Right cardiac atrium (tissue), 5 donors: ENCODE data around the gene MDM2. TPM values are rescaled to one million over a fixed set of nuclear protein-coding genes. Genes with fewer than 3 reads are reported as not detected.

Experiments
- ATAC-seq, 2 donors: fragments of 200-7000 bp; cut with Tn5 transposase; one replicate each; pipeline versions ENCODE4 v1.8.0 to v1.9.1; 2020; ENCODE audit warnings: moderate library complexity in 2 of 2, mild to moderate bottlenecking in 1 of 2
- DNase-seq, 3 donors: peaks; one replicate each; pipeline ENCODE4 v3.0.0-alpha.2; 2020
- H3K27ac ChIP-seq: one replicate; pipeline ENCODE4 v1.5.1; 2013; ENCODE audit warnings: mild to moderate bottlenecking, low read length, control low read depth, moderate library complexity
- H3K27me3 ChIP-seq: one replicate; pipeline ENCODE4 v1.6.1; 2013; ENCODE audit not compliant: control insufficient read depth, insufficient read depth
- H3K4me1 ChIP-seq: one replicate; pipeline ENCODE4 v1.6.1; 2013; ENCODE audit warnings: low read length; ENCODE audit not compliant: control insufficient read depth, insufficient read depth
- H3K4me3 ChIP-seq: one replicate; pipeline ENCODE4 v1.5.1; 2013; ENCODE audit warnings: low read length, control low read depth
- H3K9me3 ChIP-seq: one replicate; pipeline ENCODE4 v1.6.1; 2013; ENCODE audit warnings: low read length; ENCODE audit not compliant: control insufficient read depth
- WGBS: extraction: QIAGEN DNeasy Blood & Tissue Kit; methylation state at CpG from one replicate; pipeline ENCODE4 v1.1.7; 2013; 5-methylcytosine and 5-hydroxymethylcytosine counted together
- intact Hi-C, 4 donors: fragments of 100-400 bp; cut with DNase I; formaldehyde crosslinking; loops; one replicate each; pipeline versions ENCODE4 v1.11.0 to v1.14.0; 2022 to 2023
- long read RNA-seq, 4 donors: library from polyadenylated mRNA; unstranded; transcript quantifications; one replicate each; pipeline ENCODE4 v2.0.0, GENCODE V29; 2020 to 2021
- polyA plus RNA-seq: library from polyadenylated mRNA; stranded (reverse); fragments of 200-250 nt; gene quantifications from one replicate; pipeline ENCODE4 v1.2.3, GENCODE V29; 2013
- total RNA-seq, 4 donors: library from RNA; stranded (reverse); fragmentation: NEBNext Ultra II Directional; extraction: Animal tissue kit (Norgen Biotek cat#: 25700); gene quantifications; one replicate each; pipeline ENCODE4 v1.2.1, GENCODE V29; 2021
- donor health status: healthy with polysubstance abuse.
- donor health status: DM: no; HTN: yes; CAD: no.
- donor health status: DM: no; HTN: no; CAD: no.
- donor health status: DM: no; HTN: yes; CAD: no; lungs with severe emphysema.
- donor health status: DM: yes; HTN: yes; CAD: no.

The MDM2 gene
- total RNA-seq = 10 to 100 TPM; 44.6 to 60.8 (median 48.8) TPM
- 19.6 TPM for polyA plus RNA-seq
- long read RNA-seq, donor 1, full-length matches to known transcripts = 2 of 5 reads
- long read RNA-seq, donor 1, partial matches to known transcripts = 1 of 5 reads
- long read RNA-seq, donor 1, other reads (novel, unspliced or antisense) = 2 of 5 reads
- long read RNA-seq, donor 2 = 0 reads
- long read RNA-seq, donor 3, full-length matches to known transcripts = 15 of 29 reads
- long read RNA-seq, donor 3, partial matches to known transcripts = 7 of 29 reads
- long read RNA-seq, donor 3, other reads (novel, unspliced or antisense) = 7 of 29 reads
- long read RNA-seq, donor 4, full-length matches to known transcripts = 1 of 3 reads
- long read RNA-seq, donor 4, partial matches to known transcripts = 0 of 3 reads
- long read RNA-seq, donor 4, other reads (novel, unspliced or antisense) = 2 of 3 reads

DNA sequence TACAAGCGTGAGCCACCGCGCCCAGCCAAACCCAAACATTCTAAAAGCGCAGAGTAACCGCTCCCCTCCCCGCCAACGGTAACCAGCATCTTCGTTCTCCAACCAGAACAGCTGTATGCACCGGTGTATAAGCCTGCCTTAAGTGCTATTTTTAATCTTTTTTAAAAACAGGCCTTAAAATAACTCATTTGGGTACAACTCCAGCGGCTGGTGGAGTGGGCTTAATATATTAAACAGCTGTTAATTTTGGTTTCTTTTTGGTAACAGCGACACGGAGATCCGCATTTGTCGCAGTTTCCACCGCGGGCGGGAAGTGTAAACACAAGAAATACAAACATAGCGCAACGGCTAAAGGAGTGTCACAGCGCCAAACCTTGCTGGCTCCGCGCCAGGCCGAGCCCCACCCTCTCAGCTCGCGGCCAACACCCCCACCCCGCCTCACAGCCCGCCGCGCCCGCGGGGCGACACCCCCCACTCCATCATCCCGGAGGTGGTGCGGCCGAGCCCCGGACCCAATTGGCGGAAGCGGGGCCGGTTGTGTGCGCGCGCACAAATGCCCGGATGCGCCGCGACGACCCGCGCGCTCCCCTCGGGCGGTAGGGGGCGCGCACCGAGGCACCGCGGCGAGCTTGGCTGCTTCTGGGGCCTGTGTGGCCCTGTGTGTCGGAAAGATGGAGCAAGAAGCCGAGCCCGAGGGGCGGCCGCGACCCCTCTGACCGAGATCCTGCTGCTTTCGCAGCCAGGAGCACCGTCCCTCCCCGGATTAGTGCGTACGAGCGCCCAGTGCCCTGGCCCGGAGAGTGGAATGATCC is at the start of gene MDM2:
MDM2 (plus strand) TSS at position 602 of the 812 bp plus-strand sequence. CDS start 301 bp downstream, outside the sequence.
- WGBS = under 1% methylated on average over 72 of the region's 72 CpGs
- no peaks in the 10 kb centered on the region for H3K4me1 ChIP-seq
- ATAC-seq = peak; percentile 98
- H3K4me3 ChIP-seq = peak within 1 kb of the TSS; percentile 74
- DNase-seq = peak; percentile 95 to 98 (median 98)
- no peaks in the 10 kb centered on the region for H3K27me3 ChIP-seq
- H3K9me3 ChIP-seq = no peaks in the 10 kb centered on the region
- intact Hi-C loops = loop anchor here in 1 of 4 donors (1.0 kb wide), 1 partner anchor 61 kb away; the partner anchor contains the start of gene SLC35E3
- peak within 1 kb of the TSS; percentile 83 for H3K27ac ChIP-seq

- Histone ChIP-seq H3K27ac (no peak overlapping the region), H3K9me3 (no peaks in the 10 kb centered on the region), H3K4me1 (no peaks in the 10 kb centered on the region), H3K4me3 (no peak overlapping the region), H3K27me3 (no peaks in the 10 kb centered on the region)
- DNase-seq = peak in 1 of 3 donors; percentile 70
- WGBS = 89% methylated on average over 5 of the region's 5 CpGs
- intact Hi-C loops = no loop called here
- ATAC-seq = no peak
Observed at GRCh38 chr12:68759852-68760251, 48.1 kb upstream of the MDM2 start.

GRCh38 chr12:68760806-68761441 is 47.1 kb upstream of the MDM2 start:
- Histone ChIP-seq H3K27ac (no peak overlapping the region), H3K4me3 (no peak overlapping the region), H3K27me3 (no peaks in the 10 kb centered on the region), H3K9me3 (no peaks in the 10 kb centered on the region), H3K4me1 (no peaks in the 10 kb centered on the region)
- intact Hi-C loops = no loop called here
- 90% methylated on average over 7 of the region's 7 CpGs for WGBS
- ATAC-seq = no peak
- no peak for DNase-seq

DNA sequence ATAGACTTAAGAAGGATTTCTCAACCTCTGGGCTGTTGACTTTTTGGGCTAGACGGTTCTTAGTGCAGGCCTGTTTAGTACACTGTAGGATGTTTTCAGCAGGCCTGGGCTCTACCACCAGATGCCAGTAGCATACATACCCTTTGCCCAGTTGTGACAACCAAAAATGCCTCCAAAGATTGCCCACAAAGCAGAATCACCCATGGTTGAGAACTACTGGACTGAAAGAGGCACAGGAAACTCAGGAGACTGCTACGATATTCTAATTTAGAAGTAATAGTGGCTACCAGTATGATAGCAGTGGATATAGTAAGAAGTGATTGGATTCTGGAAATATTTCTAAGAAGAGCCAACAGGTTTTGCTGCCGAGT is 46.5 kb upstream of the MDM2 start:
- Histone ChIP-seq H3K4me1 (no peaks in the 10 kb centered on the region), H3K27ac (no peak overlapping the region), H3K4me3 (no peak overlapping the region), H3K9me3 (no peaks in the 10 kb centered on the region), H3K27me3 (no peaks in the 10 kb centered on the region)
- WGBS = 96% methylated on average over 3 of the region's 3 CpGs
- ATAC-seq (no peak), DNase-seq (no peak)
- intact Hi-C loops = no loop called here

- no peak overlapping the region for H3K27ac ChIP-seq
- WGBS = 85% methylated on average over 8 of the region's 8 CpGs
- H3K4me1 ChIP-seq = no peaks in the 10 kb centered on the region
- no peaks in the 10 kb centered on the region for H3K27me3 ChIP-seq
- H3K9me3 ChIP-seq = no peaks in the 10 kb centered on the region
- intact Hi-C loops = no loop called here
- DNase-seq (no peak), ATAC-seq (peak in 1 of 2 donors; percentile 26)
- H3K4me3 ChIP-seq = no peak overlapping the region
Observed at GRCh38 chr12:68761901-68762630, 45.9 kb upstream of the MDM2 start.

DNA sequence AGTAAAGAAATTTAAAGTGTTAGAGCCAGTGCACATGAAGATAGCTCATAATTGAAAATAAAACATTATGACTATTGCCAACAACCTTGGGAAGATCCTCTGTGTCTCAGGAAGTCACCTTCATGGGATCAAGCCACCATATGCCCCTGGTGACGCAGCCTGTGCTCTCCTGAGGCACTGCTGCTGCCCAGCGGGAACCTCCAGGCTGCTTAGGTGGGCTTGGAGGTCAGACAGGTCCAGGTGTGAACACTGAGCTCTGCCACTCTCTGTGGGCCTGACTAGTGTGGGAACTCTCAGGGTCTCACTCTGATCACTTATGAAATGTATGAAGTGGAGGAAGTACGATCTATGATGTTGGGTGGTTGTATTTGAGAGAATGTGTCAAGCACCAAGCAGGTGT is 45.3 kb upstream of the MDM2 start:
- no peaks in the 10 kb centered on the region for H3K4me1 ChIP-seq
- ATAC-seq (no peak), DNase-seq (no peak)
- 95% methylated on average over 3 of the region's 3 CpGs for WGBS
- no peaks in the 10 kb centered on the region for H3K27me3 ChIP-seq
- intact Hi-C loops = no loop called here
- no peak overlapping the region for H3K4me3 ChIP-seq
- no peak overlapping the region for H3K27ac ChIP-seq
- no peaks in the 10 kb centered on the region for H3K9me3 ChIP-seq

- no peak for ATAC-seq
- intact Hi-C loops = no loop called here
- no peak for DNase-seq
- Histone ChIP-seq H3K27me3 (no peaks in the 10 kb centered on the region), H3K9me3 (no peaks in the 10 kb centered on the region), H3K4me1 (no peaks in the 10 kb centered on the region), H3K27ac (no peak overlapping the region), H3K4me3 (no peak overlapping the region)
- WGBS = 98% methylated on average over 1 of the region's 1 CpG
Observed at GRCh38 chr12:68765696-68766095, 42.3 kb upstream of the MDM2 start.

DNA sequence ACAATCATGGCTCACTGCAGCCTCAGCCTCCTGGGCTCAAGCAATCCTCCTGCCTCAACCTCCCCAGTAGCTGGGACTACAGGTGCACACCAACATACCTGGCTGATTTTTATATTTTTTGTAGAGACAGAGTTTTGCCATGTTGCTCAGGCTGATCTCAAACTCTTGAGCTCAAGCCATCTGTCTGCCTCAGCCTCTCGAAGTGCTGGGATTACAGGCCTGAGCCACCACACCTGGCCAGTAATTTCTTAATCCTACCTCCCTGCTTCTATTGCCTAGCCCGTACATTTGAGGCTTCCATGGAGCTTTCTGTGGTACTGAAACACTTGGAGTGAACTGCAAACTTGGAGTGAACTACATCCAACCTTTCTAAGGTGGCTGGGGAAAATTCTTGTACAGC is 41.3 kb upstream of the MDM2 start:
- WGBS = 91% methylated on average over 2 of the region's 2 CpGs
- Histone ChIP-seq H3K9me3 (no peaks in the 10 kb centered on the region), H3K27ac (no peak overlapping the region), H3K4me3 (no peak overlapping the region), H3K27me3 (no peaks in the 10 kb centered on the region), H3K4me1 (no peaks in the 10 kb centered on the region)
- intact Hi-C loops = no loop called here
- DNase-seq (no peak), ATAC-seq (no peak)

GRCh38 chr12:68767191-68767590 is 40.8 kb upstream of the MDM2 start:
- Histone ChIP-seq H3K27me3 (no peaks in the 10 kb centered on the region), H3K27ac (no peak overlapping the region), H3K9me3 (no peaks in the 10 kb centered on the region), H3K4me3 (no peak overlapping the region), H3K4me1 (no peaks in the 10 kb centered on the region)
- ATAC-seq = no peak
- no peak for DNase-seq
- intact Hi-C loops = no loop called here
- WGBS = 97% methylated on average over 7 of the region's 7 CpGs

- WGBS = 79% methylated on average over 4 of the region's 4 CpGs
- H3K4me1 ChIP-seq = no peaks in the 10 kb centered on the region
- no peak overlapping the region for H3K4me3 ChIP-seq
- ATAC-seq (no peak), DNase-seq (no peak)
- intact Hi-C loops = no loop called here
- H3K27me3 ChIP-seq = no peaks in the 10 kb centered on the region
- H3K9me3 ChIP-seq = no peaks in the 10 kb centered on the region
- H3K27ac ChIP-seq = no peak overlapping the region
Observed at GRCh38 chr12:68768431-68768939, 39.5 kb upstream of the MDM2 start.
